Measurements from ENCODE around the gene SFXN5. TPM values are rescaled to one million over a fixed set of nuclear protein-coding genes. Genes with fewer than 3 reads are reported as not detected.

SFXN5 gene
- polyA plus RNA-seq, 2 of the 4 experiments (the other 2 are of a cell fraction) = 16.7 to 19.6 TPM

GRCh38 chr2:72945450-72946019 is 126.0 kb downstream of the SFXN5 start:
- ChIA-PET POLR2A (no interaction called here), CTCF (interaction anchor here (0.8 to 2.7 kb wide), 6 partner anchors 11 to 57 kb away, joined by 3 to 11 read pairs (median 4); no protein-coding TSS in a partner anchor)
- no peak for ATAC-seq
- Histone ChIP-seq H3K4me1 (no peaks in the 10 kb centered on the region), H3K4me3 (no peak overlapping the region), H3K4me2 (no peak overlapping the region), H3K9me3 (no peaks in the 10 kb centered on the region), H3K27ac (no peak overlapping the region)
- TF ChIP-seq ATOH8 (CRISPR knock-in tag; IDR thresholded peaks at IDR 0.05; ENCODE audit: low read depth) = no peak
- TF ChIP-seq SMC3 (IDR thresholded peaks at IDR 0.05) = no peak
- no peak for TF ChIP-seq FOSL2 (IDR thresholded peaks at IDR 0.05)
- TF ChIP-seq FOSL2 (CRISPR knock-in tag; IDR thresholded peaks at IDR 0.05) = no peak
- no peak for TF ChIP-seq ZNF302 (CRISPR knock-in tag; IDR thresholded peaks at IDR 0.05)
- TF ChIP-seq JUNB (IDR thresholded peaks at IDR 0.05) = no peak
- TF ChIP-seq MYC (IDR thresholded peaks at IDR 0.05; ENCODE audit: borderline replicate concordance, low read length) = no peak
- no peak for TF ChIP-seq HEYL (CRISPR knock-in tag; IDR thresholded peaks at IDR 0.05)
- FAIRE-seq = no peak
- 90% methylated on average over 9 of the region's 9 CpGs for WGBS (ENCODE audit: missing lambda C conversion rate)
- no peak for DNase-seq (ENCODE audit: low read depth in 1 of 2, low spot score in 1 of 2)

- 90% methylated on average over 16 of the region's 16 CpGs for WGBS (ENCODE audit: missing lambda C conversion rate)
- Histone ChIP-seq H3K4me3 (no peak overlapping the region), H3K4me1 (no peaks in the 10 kb centered on the region), H3K4me2 (no peak overlapping the region), H3K9me3 (no peaks in the 10 kb centered on the region), H3K27ac (no peak overlapping the region)
- DNase-seq (ENCODE audit: low read depth in 1 of 2, low spot score in 1 of 2) = no peak
- POLR2A ChIA-PET = no interaction called here
- no peak for ATAC-seq
- FAIRE-seq = no peak
- TF ChIP-seq NFE2L2 (conservative IDR thresholded peaks at IDR 0.05; ENCODE audit: low read length) (no peak), MAX (IDR thresholded peaks at IDR 0.05) (no peak), USF2 (IDR thresholded peaks at IDR 0.05) (no peak), SMC3 (IDR thresholded peaks at IDR 0.05) (no peak), EP300 (IDR thresholded peaks at IDR 0.05) (no peak), ESRRA (IDR thresholded peaks at IDR 0.05; ENCODE audit: borderline replicate concordance, low read length) (no peak)
- TF ChIP-seq, protein P1, sequence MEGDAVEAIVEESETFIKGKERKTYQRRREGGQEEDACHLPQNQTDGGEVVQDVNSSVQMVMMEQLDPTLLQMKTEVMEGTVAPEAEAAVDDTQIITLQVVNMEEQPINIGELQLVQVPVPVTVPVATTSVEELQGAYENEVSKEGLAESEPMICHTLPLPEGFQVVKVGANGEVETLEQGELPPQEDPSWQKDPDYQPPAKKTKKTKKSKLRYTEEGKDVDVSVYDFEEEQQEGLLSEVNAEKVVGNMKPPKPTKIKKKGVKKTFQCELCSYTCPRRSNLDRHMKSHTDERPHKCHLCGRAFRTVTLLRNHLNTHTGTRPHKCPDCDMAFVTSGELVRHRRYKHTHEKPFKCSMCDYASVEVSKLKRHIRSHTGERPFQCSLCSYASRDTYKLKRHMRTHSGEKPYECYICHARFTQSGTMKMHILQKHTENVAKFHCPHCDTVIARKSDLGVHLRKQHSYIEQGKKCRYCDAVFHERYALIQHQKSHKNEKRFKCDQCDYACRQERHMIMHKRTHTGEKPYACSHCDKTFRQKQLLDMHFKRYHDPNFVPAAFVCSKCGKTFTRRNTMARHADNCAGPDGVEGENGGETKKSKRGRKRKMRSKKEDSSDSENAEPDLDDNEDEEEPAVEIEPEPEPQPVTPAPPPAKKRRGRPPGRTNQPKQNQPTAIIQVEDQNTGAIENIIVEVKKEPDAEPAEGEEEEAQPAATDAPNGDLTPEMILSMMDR (IDR thresholded peaks at IDR 0.05) = no peak
- CTCF ChIA-PET = interaction anchor here (0.8 to 2.7 kb wide), 5 partner anchors 11 to 57 kb away, joined by 3 to 11 read pairs (median 5); partner anchors contain the start of gene SPR
These were observed 126.6 kb downstream of the SFXN5 start for GRCh38 chr2:72944804-72945449.

DNA sequence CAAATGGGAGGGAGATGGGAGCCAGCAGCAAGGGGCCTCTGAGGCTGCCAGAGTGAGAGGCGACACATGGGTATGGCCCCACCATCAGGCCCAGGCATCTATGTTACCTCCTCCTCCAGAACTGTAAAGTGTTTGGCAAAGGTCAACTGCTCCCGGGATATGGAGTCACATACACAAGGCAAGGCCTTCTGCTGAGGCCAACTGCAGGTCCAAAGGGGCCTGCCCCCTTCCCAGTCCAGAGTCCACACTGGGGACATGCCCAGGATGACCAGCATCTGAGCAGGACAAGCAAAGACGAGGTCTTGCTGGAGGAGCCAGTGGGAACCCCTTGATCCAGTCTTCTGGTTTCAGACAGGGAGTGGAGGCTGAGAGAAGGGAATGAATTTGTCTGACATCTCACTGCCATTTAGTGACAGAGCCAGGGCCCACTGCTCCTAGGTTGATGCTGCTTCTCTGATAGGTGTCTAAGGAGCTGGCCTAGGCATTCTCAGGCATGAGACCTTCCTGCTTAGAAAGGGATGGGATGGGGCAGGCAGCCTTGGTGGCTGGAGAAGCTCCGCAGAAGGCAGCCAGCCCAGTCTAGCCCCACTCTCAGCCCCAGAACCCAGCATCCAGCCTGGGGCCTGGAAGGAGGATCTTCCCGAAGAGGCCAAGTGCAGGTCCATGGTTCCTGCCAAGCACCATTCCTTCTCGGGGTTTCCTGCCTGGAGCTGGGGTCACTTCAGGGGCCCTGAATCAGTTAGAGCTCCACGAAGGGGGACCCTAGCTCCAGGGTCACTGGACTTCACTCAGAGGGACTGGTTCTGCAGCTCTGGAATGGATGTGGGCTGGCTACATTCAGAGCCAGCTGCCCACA is 127.7 kb downstream of the SFXN5 start:
- ChIA-PET CTCF (interaction anchor here (1.0 to 2.0 kb wide), 4 partner anchors 9 to 56 kb away, joined by 5 to 8 read pairs (median 6); partner anchors contain the start of gene SPR), POLR2A (no interaction called here)
- H3K4me3 ChIP-seq = no peak overlapping the region
- H3K9me3 ChIP-seq = no peaks in the 10 kb centered on the region
- no peaks in the 10 kb centered on the region for H3K4me1 ChIP-seq
- ATAC-seq (no peak), FAIRE-seq (no peak), DNase-seq (ENCODE audit: low read depth in 1 of 2, low spot score in 1 of 2) (no peak)
- WGBS (ENCODE audit: missing lambda C conversion rate) = 78% methylated on average over 7 of the region's 7 CpGs
- H3K4me2 ChIP-seq = no peak overlapping the region
- no peak overlapping the region for H3K27ac ChIP-seq
- TF ChIP-seq, protein P1 (IDR thresholded peaks at IDR 0.05) = no peak
- TF ChIP-seq POLR2AphosphoS2 (conservative IDR thresholded peaks at IDR 0.05; ENCODE audit: low read length) (no peak), FOSL2 (IDR thresholded peaks at IDR 0.05) (no peak), FOSL2 (CRISPR knock-in tag; IDR thresholded peaks at IDR 0.05) (no peak), RCOR1 (IDR thresholded peaks at IDR 0.05; ENCODE audit: low read depth, low read length) (no peak), ZFP36 (IDR thresholded peaks at IDR 0.05; ENCODE audit: borderline replicate concordance, partially characterized antibody) (no peak), BCL3 (IDR thresholded peaks at IDR 0.05) (no peak), BHLHE40 (IDR thresholded peaks at IDR 0.05; ENCODE audit: low read depth, low read length) (no peak), NFE2L2 (conservative IDR thresholded peaks at IDR 0.05; ENCODE audit: low read length) (no peak), NPAS2 (CRISPR knock-in tag; IDR thresholded peaks at IDR 0.05; ENCODE audit: borderline replicate concordance) (no peak), PHF8 (IDR thresholded peaks at IDR 0.05; ENCODE audit: borderline replicate concordance, low read depth) (no peak), HOXB5 (CRISPR knock-in tag; IDR thresholded peaks at IDR 0.05) (no peak), ESRRA (IDR thresholded peaks at IDR 0.05; ENCODE audit: borderline replicate concordance, low read length) (no peak), CEBPB (IDR thresholded peaks at IDR 0.05) (no peak)
